ENCODE measurements around the gene CCBE1.

DNA sequence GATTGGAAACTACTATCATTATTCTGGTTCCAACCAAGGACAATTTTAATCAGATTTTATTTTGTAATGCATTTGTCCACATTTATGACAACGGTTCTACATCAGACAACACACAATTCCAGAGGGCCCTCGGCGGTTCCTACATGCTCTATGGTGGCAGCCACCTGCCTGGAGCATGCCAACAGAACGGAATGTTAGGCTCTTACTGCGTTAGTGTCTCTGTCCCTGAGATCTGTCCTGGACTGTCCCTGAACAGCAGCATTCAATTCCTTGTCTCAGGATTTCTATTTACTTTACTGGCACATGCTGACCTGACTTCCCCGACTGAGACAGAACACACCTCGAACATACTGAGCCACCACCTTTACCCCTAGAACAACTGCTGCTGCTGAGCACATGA, 117.7 kb downstream of the CCBE1 start:
- TF ChIP-seq, protein P1, sequence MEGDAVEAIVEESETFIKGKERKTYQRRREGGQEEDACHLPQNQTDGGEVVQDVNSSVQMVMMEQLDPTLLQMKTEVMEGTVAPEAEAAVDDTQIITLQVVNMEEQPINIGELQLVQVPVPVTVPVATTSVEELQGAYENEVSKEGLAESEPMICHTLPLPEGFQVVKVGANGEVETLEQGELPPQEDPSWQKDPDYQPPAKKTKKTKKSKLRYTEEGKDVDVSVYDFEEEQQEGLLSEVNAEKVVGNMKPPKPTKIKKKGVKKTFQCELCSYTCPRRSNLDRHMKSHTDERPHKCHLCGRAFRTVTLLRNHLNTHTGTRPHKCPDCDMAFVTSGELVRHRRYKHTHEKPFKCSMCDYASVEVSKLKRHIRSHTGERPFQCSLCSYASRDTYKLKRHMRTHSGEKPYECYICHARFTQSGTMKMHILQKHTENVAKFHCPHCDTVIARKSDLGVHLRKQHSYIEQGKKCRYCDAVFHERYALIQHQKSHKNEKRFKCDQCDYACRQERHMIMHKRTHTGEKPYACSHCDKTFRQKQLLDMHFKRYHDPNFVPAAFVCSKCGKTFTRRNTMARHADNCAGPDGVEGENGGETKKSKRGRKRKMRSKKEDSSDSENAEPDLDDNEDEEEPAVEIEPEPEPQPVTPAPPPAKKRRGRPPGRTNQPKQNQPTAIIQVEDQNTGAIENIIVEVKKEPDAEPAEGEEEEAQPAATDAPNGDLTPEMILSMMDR (IDR thresholded peaks at IDR 0.05): no peak
- TF ChIP-seq POLR2A (IDR thresholded peaks at IDR 0.05): no peak

Measured in uterus (tissue), 2 donors.